ENCODE measurements around the gene MACROD2. TPM values are rescaled to one million over a fixed set of nuclear protein-coding genes. Genes with fewer than 3 reads are reported as not detected.
A peak's percentile ranks its signal among the peaks of the same experiment; 100 is the strongest.
"Not testable (repeated sequence)": the region's sequence is repeated elsewhere in the genome, so short reads cannot be mapped to it uniquely, and the experiment has no call there.

The MACROD2 gene
- polyA plus RNA-seq (ENCODE audit: low read depth in 6 of 6): 10 to 100 TPM; 27.2 to 49.3 (median 36.4) TPM

DNA sequence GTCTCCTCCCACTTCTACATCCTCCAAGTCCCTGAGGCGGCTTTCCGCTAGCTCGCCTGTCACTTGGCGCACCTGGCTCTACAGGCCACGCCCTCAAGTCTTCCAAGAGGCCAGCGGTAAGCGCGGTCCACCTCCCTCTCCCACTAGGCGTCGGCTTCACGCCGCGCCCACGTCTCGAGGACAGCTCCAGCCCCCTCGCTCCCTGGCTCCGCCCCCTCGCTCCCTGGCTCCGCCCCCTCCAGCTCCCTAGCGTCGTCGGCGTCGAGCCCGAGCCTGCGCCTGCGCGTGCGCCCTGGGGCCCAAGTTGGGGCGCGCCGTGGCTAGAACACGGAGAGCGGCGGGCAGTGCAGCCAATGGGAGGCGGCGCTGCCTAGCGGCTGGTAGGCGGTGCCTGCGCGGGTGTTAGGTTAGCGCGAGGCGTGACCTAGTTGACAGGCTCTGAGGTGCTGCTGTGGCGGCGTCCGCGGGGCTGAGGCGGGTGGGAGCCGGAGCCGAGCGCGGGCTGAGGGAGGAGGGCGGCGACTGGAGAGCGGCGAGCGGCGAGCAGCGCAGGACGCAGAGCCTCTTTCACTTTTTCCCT is at the start of gene MACROD2:
Gene MACROD2 (plus strand): TSS at position 431 of the 580 bp plus-strand sequence.
- peaks cover 24 to 33% (median 32%) of the 10 kb centered on the region in 3 donors for H3K27me3 Mint-ChIP-seq
- no peak within 1 kb of the TSS for H3K27ac Mint-ChIP-seq
- H3K36me3 Mint-ChIP-seq: peaks cover 6 to 19% of the 10 kb centered on the region in 2 donors

DNA sequence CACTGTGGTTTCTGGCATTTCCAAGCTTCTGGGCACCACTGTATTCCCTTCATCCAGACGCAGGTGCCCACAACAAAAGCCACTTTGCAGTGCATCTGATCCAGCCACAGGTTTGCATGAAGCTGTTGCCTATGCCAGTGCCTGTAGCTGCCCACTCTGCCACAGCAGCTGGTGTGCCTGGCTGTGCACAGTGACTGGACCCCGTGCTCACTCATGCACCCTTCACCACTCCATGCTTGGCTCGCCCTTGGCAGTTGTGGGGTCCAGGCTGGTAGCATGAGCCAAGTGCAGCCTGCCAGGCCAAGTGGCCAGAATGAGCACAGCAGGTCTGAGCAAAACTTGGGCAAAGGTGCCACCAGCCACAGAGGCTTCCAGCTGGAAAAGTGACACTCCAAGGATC is 47.6 kb upstream of the MACROD2 start:
- DNase-seq (no peak), ATAC-seq (ENCODE audit: low read depth in 2 of 2) (no peak)
- H3K27ac Mint-ChIP-seq: no peak overlapping the region
- H3K9me3 Mint-ChIP-seq: peaks cover 0 to 15% (median 10%) of the 10 kb centered on the region in 7 donors
- no peak overlapping the region for H3K4me3 Mint-ChIP-seq
- H3K4me1 Mint-ChIP-seq: no peaks in the 10 kb centered on the region
- H3K36me3 Mint-ChIP-seq: peaks cover 0 to 7% of the 10 kb centered on the region in 2 donors
- no peaks in the 10 kb centered on the region for H3K27me3 Mint-ChIP-seq

More for the DNA sequence above, at the start of gene MACROD2:
- Mint-ChIP-seq H3K4me1 (peaks cover 6 to 9% (median 9%) of the 10 kb centered on the region in 3 donors), H3K4me3 (peak within 1 kb of the TSS; percentile 63 to 84 (median 74)), H3K9me3 (peaks cover 3 to 41% (median 22%) of the 10 kb centered on the region in 7 donors)
- DNase-seq (no peak), ATAC-seq (ENCODE audit: low read depth in 2 of 2) (peak in 1 of 2 donors; percentile 35)

DNA sequence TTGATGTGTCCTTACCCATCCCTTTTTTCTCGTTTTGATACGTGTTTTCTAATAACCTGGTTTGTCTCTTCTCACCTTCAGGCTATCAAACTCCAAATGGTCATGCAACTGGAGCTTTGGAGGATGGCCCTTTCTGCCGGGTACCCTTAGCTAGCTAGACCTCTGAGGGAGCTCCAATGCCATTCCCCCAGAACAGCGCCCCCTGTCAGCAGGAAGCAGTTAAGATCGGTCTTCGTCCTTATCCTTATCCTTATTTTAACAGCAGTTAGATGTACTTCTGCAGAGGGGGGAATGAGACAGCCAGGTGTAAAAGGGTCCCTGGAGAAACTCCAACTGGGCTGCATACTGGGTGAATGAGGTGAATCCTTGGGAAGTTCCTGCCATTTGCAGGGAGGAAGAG is 42.1 kb upstream of the MACROD2 start:
- Mint-ChIP-seq H3K9me3 (peaks cover 0 to 18% (median 14%) of the 10 kb centered on the region in 7 donors), H3K36me3 (peaks cover 0 to 7% of the 10 kb centered on the region in 2 donors), H3K27me3 (no peaks in the 10 kb centered on the region), H3K4me3 (no peak overlapping the region), H3K4me1 (no peaks in the 10 kb centered on the region), H3K27ac (peak overlapping the region in 1 of 6 donors; percentile 42)
- no peak for DNase-seq
- no peak for ATAC-seq (ENCODE audit: low read depth in 2 of 2)

DNA sequence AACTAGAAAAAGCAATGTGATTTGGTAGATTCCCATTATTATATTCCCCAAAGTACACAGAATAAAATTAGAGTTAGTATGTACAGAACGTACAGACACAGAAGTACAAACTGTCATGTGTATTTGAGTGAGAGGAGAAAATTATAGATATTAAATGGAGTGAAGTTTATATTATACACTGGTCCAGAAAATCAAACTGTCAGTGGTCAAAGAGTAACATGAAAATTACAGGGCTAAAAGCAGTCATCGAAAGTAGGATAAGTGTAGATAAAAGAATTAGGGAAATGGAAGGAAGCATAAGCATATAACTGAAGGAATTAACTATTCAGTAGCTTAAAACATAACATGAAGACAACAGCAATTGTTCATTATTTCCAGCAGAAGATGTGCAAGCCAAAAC is 35.2 kb upstream of the MACROD2 start:
- Mint-ChIP-seq H3K9me3 (peaks cover 0 to 6% (median 2%) of the 10 kb centered on the region in 7 donors), H3K27me3 (peaks cover 0 to 2% (median 0%) of the 10 kb centered on the region in 3 donors), H3K27ac (no peak overlapping the region), H3K4me3 (no peak overlapping the region), H3K4me1 (no peaks in the 10 kb centered on the region), H3K36me3 (no peaks in the 10 kb centered on the region)
- no peak for DNase-seq
- ATAC-seq (ENCODE audit: low read depth in 2 of 2): no peak

DNA sequence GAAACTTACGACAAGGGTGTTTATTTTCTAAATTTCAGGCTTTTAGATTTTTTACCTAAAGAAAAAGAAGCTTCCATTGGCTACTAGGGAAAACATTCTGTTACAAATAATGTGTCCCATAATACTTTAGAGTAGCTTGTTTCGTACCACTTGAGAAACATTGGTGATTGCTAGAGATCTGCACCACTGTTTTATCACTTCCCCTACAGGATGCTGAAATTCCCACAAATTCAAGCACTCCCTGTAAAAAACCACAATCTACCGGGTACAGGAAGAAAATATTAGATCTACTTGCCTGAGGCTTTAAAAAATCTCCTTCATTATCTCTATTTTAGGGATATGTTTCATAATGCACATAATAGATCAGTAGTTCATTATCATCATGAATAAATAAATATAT is 34.8 kb upstream of the MACROD2 start:
- Mint-ChIP-seq H3K27ac (no peak overlapping the region), H3K27me3 (peaks cover 0 to 3% (median 0%) of the 10 kb centered on the region in 3 donors), H3K4me3 (no peak overlapping the region), H3K4me1 (no peaks in the 10 kb centered on the region), H3K9me3 (peaks cover 0 to 6% (median 0%) of the 10 kb centered on the region in 7 donors), H3K36me3 (no peaks in the 10 kb centered on the region)
- DNase-seq: no peak
- ATAC-seq (ENCODE audit: low read depth in 2 of 2): no peak

DNA sequence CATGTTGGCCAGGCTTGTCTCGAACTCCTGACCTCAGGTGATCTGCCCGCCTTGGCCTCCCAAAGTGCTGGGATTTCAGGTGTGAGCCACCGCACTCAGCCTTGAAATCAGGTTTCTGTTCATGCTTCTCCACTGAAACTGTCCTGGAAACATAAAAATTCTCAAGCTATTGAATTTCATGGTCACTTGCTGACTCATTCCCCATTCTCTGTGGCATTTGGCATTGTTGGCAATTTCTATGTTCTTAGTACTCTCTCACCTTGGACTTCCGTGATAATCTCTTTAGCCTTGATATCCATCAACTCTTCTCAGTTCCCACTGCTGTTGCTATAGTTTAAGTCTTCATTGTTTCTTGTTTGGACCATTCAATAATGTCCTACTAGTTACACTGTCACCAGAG is 11.1 kb upstream of the MACROD2 start:
- Mint-ChIP-seq H3K4me1 (no peaks in the 10 kb centered on the region), H3K27me3 (peaks cover 0 to 1% (median 0%) of the 10 kb centered on the region in 3 donors), H3K36me3 (no peaks in the 10 kb centered on the region), H3K4me3 (no peak overlapping the region), H3K9me3 (peaks cover 0 to 11% (median 3%) of the 10 kb centered on the region in 7 donors), H3K27ac (no peak overlapping the region)
- no peak for DNase-seq
- ATAC-seq (ENCODE audit: low read depth in 2 of 2): no peak

DNA sequence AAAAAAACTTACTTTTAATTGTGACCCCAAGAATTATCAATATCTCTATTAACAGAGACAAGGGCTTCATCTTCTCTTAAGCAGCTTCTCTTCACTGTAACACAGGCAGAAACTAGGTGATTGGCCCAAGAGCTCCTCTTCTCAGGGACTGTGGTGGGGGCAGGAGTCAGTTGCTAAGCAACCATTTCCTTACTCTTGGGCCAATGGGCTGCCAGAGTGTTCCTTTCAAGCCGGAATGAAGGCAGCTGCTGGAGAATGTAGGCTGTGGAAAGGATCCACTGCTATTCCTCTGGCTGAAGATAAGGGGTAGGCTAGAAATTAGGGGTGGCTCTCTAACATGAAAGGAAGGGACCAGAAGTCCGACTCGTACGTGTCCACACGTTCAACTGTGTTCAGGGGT is 4.9 kb upstream of the MACROD2 start, which contains the start of gene SEL1L2:
Gene SEL1L2 (minus strand): TSS at position 150 of the 400 bp plus-strand sequence. CDS start 80 bp downstream, at position 70.
- Mint-ChIP-seq H3K27ac (no peak within 1 kb of the TSS), H3K27me3 (peaks cover 0 to 16% (median 5%) of the 10 kb centered on the region in 3 donors), H3K9me3 (peaks cover 7 to 45% (median 17%) of the 10 kb centered on the region in 7 donors), H3K36me3 (peaks cover 6 to 7% of the 10 kb centered on the region in 2 donors), H3K4me3 (no peak within 1 kb of the TSS), H3K4me1 (no peaks in the 10 kb centered on the region)
- ATAC-seq (ENCODE audit: low read depth in 2 of 2) (no peak), DNase-seq (no peak)

DNA sequence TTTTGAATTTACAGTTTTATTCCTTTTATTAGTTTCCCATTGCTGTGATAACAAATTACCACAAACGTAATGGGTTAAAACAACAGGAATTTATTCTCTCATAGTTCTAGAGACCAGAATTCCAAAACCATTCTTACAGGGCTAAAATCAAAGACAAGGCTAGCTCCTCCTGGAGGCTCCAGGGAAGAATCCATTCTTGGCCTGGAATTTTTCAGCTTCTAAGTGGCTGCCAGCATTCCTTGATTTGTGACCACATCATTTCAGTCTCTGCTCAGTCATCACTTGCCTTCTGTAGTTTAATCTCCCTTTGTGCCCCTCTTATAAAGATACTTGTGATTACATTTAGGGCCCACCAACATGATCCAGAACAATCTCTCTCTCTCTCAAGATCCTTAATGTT is 4.0 kb upstream of the MACROD2 start:
- DNase-seq: no peak
- peaks cover 5 to 19% (median 11%) of the 10 kb centered on the region in 3 donors for H3K27me3 Mint-ChIP-seq
- H3K27ac Mint-ChIP-seq: no peak overlapping the region
- H3K4me3 Mint-ChIP-seq: no peak overlapping the region
- H3K36me3 Mint-ChIP-seq: peaks cover 6 to 13% of the 10 kb centered on the region in 2 donors
- H3K9me3 Mint-ChIP-seq: peaks cover 5 to 45% (median 20%) of the 10 kb centered on the region in 7 donors
- peaks cover 3 to 4% (median 4%) of the 10 kb centered on the region in 3 donors for H3K4me1 Mint-ChIP-seq
- ATAC-seq (ENCODE audit: low read depth in 2 of 2): no peak

DNA sequence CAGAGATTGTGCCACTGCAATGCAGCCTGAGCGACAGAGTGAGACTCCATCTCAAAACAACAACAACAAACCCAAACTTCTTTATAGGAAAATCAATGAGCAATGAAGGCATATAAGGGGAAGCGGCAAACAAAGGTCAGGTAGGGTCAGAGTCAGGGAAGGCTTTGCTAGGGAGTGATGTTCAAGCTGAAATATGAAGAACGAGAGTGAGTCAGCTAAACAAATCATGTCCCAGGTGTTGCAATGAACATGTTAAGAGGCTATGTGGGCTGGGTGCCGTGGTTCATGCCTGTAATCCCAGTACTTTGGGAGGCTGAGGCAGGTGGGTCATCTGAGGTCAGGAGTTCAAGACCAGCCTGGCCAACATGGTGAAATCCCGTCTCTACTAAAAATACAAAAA is 3.4 kb upstream of the MACROD2 start:
- H3K4me3 Mint-ChIP-seq; H3K4me1 Mint-ChIP-seq; DNase-seq; H3K27ac Mint-ChIP-seq; ATAC-seq (ENCODE audit: low read depth in 2 of 2): not testable (repeated sequence)
- H3K9me3 Mint-ChIP-seq: peaks cover 3 to 45% (median 23%) of the 10 kb centered on the region in 7 donors
- peaks cover 6 to 19% of the 10 kb centered on the region in 2 donors for H3K36me3 Mint-ChIP-seq
- H3K27me3 Mint-ChIP-seq: peaks cover 11 to 25% (median 17%) of the 10 kb centered on the region in 3 donors

DNA sequence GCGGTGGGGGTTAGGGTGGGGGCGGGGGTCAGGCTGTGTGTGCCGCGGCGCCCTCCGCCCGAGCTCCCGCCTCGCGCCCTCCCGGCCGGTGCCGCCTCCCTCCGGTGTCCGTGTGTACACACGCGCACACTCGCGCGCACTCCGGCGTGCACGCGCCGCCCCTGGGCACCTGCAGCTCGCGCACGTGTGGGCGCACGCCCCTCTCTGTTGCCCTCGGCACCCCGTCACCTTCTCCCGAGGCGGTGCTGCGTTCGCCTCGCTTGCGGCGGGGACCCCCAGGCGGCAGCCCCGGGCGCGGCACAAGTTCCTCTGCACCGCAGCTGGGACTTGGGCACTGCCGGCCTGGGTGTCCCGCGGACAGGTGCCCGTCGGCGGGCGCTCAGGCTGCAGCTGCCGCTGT is 525 bp downstream of the MACROD2 start:
- ATAC-seq (ENCODE audit: low read depth in 2 of 2): no peak
- Mint-ChIP-seq H3K4me3 (peak overlapping the region in 4 of 8 donors; percentile 63 to 74 (median 73)), H3K36me3 (peaks cover 6 to 19% of the 10 kb centered on the region in 2 donors), H3K27me3 (peaks cover 25 to 35% (median 34%) of the 10 kb centered on the region in 3 donors), H3K27ac (no peak overlapping the region), H3K9me3 (peaks cover 3 to 41% (median 22%) of the 10 kb centered on the region in 7 donors), H3K4me1 (peaks cover 6 to 9% (median 9%) of the 10 kb centered on the region in 3 donors)
- no peak for DNase-seq

DNA sequence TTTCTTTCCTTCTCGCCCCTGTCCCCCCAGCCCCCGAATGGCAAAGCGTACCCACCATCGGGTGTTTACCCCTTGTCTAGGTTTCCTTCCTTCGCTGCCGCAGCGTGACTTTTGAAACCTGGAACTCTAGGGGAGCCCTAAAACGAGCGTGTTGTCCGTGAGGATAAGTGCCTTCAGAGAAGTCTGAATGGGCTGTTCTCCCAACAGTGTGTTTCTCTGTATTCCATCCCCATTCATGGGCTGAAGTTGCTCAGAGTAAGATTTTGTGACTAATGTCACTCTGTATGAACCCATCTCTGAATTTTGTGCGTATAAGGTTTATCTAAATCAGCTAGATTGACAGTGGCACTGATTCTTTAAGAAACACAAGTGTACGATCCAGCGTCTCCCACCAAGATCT is 949 bp downstream of the MACROD2 start:
- DNase-seq (no peak), ATAC-seq (ENCODE audit: low read depth in 2 of 2) (no peak)
- Mint-ChIP-seq H3K4me1 (peaks cover 6 to 9% (median 9%) of the 10 kb centered on the region in 3 donors), H3K4me3 (peak overlapping the region; percentile 63 to 84 (median 74)), H3K9me3 (peaks cover 3 to 41% (median 22%) of the 10 kb centered on the region in 7 donors), H3K36me3 (peaks cover 6 to 19% of the 10 kb centered on the region in 2 donors), H3K27ac (no peak overlapping the region), H3K27me3 (peaks cover 25 to 35% (median 34%) of the 10 kb centered on the region in 3 donors)

DNA sequence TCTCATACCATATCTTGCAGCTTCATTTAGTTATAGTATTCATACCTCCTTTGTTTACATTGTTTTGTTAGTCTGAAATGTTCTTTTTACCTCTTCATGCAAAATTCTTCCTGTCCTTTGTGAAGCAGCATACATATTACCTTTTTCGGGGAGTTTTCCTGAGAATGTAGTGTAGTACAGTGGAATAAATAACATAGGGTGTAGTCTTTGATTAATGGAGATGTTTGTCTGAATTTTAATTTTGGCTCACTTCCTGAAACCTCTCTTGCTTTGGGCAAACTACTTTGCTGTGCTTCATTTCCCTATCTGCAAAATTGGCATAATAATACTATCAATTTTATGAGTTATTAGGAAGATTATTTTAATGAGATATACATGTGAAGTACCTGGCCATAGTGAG is 5.6 kb downstream of the MACROD2 start:
- no peak for DNase-seq
- ATAC-seq (ENCODE audit: low read depth in 2 of 2): no peak
- Mint-ChIP-seq H3K36me3 (peaks cover 0 to 10% of the 10 kb centered on the region in 2 donors), H3K4me1 (peaks cover 6 to 9% (median 9%) of the 10 kb centered on the region in 3 donors), H3K9me3 (peaks cover 0 to 9% (median 5%) of the 10 kb centered on the region in 7 donors), H3K27ac (peak overlapping the region in 1 of 6 donors; percentile 8), H3K4me3 (no peak overlapping the region), H3K27me3 (peaks cover 24 to 28% (median 27%) of the 10 kb centered on the region in 3 donors)

DNA sequence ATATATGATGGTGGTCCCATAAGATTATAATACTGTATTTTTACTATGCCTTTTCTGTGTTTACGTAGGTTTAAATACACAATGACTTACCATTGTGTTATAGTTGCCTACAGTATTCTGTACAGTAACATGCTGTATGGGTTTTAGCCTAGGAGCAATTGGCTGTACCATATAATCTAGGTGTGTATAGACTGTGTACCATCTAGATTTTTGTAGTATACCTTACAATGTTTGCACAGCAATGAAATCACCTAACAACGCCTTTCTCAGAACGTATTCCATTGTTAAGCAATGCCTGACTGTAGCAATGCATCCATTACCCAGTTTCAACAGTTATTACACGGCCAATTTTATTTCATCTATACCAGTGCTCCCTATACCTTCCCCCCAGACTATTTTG is 10.7 kb downstream of the MACROD2 start:
- Mint-ChIP-seq H3K9me3 (peaks cover 0 to 7% (median 4%) of the 10 kb centered on the region in 7 donors), H3K27me3 (peaks cover 0 to 4% (median 0%) of the 10 kb centered on the region in 3 donors), H3K4me3 (no peak overlapping the region), H3K27ac (no peak overlapping the region), H3K36me3 (no peaks in the 10 kb centered on the region), H3K4me1 (no peaks in the 10 kb centered on the region)
- DNase-seq: no peak
- no peak for ATAC-seq (ENCODE audit: low read depth in 2 of 2)

DNA sequence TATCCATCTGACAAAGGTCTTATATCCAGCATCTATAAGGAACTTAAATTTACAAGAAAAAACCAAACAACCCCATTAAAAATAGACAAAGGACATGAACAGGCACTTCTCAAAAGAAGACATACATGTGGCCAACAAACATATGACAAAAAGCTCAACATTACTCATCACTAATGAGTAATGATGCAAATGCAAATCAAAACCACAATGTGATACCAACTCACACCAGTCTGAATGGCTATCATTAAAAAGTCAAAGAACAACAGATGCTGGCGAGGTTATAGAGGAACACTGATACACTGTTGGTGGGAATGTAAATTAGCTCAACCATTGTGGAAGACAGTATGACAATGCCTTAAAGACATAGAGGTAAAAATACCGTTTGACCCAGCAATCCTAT is 13.9 kb downstream of the MACROD2 start:
- H3K27ac Mint-ChIP-seq: no peak overlapping the region
- no peaks in the 10 kb centered on the region for H3K4me1 Mint-ChIP-seq
- ATAC-seq (ENCODE audit: low read depth in 2 of 2) (no peak), DNase-seq (no peak)
- no peak overlapping the region for H3K4me3 Mint-ChIP-seq
- peaks cover 3 to 15% (median 7%) of the 10 kb centered on the region in 7 donors for H3K9me3 Mint-ChIP-seq
- no peaks in the 10 kb centered on the region for H3K36me3 Mint-ChIP-seq
- H3K27me3 Mint-ChIP-seq: no peaks in the 10 kb centered on the region
